Stimulated activated CD8-positive, alpha-beta memory T cell treated with anti-CD3 and anti-CD28 coated beads, Interleukin-15, amount 100 ng/mL, for 48 hours (primary cell): ENCODE measurements around the gene CLDN10.

ENCODE experiments used
- DNase-seq, 2 donors: peaks; one replicate each; pipeline ENCODE4 v3.0.0-alpha.2; 2020; ENCODE audit warnings: low read depth in 2 of 2

CLDN10 gene

DNA sequence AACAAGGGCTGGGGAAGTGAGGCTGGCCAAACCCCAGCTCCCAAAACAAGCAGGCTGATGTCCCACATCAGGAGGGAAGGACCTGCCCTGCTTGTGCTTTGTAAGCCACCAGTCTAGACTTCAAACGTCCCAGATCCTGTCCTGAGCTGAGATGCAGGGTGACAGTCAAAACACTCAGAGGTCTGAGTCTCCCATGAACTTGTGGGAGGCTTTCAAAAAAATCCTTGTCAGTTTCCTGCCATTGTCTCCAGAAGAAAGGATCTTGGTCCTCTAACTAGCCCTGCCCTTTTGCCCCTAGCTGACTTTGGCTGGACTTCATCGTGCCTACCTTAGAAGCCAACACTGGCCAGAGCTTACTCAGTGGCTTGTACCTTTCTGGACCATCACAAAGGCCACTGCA is 48.7 kb downstream of the CLDN10 start:
- no peak for DNase-seq

DNA sequence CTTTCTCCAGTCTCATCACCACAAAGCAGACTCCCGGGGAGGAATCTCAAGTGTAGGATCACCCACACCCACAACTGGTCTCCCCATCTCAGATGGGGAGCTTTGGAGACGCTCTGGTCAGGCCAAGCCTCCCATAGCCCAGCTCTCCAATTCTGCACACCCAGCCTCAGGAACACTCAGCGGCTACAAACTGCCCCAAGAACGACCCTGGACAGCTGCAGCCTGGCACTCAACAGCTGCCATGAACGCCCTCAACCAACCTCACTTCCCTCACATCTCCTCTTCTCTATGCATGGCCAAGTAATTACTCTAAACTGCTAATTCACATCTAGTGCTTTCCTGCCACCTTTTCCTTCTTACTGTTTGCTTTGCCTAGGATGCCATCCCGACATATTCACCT is 49.4 kb downstream of the CLDN10 start:
- no peak for DNase-seq

DNA sequence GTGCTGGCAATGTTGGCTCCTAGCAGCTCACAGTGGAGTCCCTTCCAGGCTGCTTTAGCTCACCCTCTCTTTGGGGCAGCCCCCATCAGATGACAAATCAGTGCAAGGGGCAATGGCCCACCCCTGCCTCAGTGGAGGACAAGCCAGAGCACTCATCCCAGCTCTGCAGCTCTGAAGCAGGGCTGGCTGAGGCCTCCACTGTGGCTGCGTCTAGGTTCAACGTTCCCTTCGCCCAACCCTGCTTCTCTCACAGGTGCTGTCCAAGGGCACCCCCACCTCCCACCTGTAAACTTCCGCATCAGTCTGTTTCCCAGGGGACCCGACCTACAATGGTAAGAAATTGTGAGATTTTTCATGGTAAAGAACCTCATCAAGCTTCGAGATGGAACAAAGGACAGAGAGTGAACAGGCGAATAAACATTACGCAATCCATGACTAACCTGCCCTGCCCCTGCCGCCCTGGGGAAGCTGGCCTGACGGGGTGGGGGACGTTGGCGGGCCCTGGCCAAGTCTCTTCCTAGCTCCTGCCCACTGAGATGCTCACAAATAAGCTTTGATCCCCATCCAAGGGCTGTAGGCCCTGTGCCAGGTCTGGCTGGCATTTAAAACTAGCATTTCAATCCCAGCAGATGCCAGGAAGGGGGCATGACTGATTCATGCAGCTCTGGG is 51.5 kb downstream of the CLDN10 start:
- DNase-seq = no peak

GRCh38 chr13:95604556-95604915 is 52.0 kb downstream of the CLDN10 start:
- DNase-seq = no peak

GRCh38 chr13:95605448-95606125 is 53.1 kb downstream of the CLDN10 start:
- no peak for DNase-seq

GRCh38 chr13:95607366-95607765 is 54.8 kb downstream of the CLDN10 start:
- no peak for DNase-seq

GRCh38 chr13:95608640-95609323 is 56.3 kb downstream of the CLDN10 start:
- DNase-seq = no peak

DNA sequence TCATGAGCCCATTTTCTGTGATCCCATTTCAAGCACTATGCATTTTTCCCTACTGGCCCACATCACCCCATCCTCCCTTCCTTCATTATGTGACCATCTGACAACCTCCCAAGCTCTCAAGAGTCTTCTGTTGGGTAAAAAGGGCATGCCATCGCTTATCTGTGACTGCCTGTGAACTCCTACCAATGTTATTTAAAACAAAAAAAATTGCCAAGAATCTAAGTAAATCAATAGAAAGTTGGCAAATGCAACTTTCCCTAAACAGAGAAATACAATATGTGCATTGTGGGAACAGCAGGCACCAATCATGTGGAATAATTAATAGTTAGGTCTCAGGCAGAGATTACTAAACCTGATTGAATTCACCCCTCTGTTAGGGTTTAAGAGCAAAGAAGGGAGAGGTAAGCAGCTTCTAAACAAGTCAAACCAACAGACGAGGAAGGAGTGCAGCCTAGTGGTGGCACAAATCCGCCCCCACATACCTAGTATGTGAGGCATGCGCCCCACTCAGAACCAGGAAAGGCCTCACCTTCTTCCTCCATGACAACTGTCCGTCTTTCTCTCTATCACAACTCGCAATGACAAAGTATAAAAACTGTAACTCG is 62.2 kb downstream of the CLDN10 start:
- no peak for DNase-seq

DNA sequence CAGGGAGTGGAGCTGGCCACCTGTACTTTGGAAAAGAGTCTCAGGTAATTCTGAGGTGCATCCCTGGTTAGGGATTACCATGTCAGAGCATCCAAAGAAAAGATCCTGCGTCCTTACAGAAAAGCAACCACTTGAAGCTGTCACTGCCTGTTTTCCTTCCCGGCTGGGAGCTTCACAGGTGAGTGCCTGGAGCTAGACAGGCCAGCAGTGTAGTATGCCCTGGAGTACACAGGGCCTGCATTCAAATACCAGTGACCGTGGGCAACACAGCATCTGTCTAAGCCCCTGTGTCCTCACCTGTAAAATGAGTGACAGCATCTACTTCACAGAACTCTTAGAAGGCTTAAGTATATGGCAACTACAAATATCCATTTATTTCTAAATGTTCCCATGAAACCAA is 63.0 kb downstream of the CLDN10 start:
- no peak for DNase-seq

DNA sequence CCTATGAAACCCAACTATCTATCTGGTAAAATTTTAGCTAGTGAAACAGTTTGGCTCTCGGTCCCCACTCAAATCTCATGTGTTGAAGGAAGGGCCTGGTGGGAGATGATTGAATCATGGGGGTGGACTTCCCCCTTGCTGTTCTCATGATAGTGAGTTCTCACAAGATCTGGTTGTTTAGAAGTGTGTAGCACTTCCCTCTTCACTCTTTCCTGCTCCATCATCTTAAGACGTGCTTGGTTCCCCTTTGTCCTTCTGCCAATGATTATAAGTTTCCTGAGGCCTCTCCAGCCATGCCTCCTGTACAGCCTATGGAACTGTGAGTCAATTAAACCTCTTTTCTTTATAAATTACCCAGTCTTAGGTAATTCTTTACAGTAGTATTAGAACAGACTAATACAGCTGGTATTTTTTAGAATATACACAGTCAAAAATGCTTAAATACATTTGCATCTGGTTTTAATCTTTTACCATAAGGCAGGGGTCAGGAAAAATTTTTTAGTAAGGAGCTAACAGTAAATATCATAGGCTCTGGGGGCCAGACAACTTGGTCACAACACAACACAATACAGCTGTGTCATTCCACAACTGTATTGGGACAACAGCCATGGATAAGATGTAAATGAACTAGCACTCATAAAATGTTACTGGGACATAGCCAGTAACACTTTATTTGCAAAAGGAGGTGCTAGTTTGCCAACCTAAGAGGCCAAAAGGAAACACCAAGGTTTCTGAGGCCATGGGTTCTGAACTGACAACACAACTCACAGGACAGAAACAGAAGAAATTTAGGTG is 67.7 kb downstream of the CLDN10 start:
- DNase-seq = no peak

- DNase-seq = no peak
Measured at GRCh38 chr13:95620825-95621498, 68.4 kb downstream of the CLDN10 start.

GRCh38 chr13:95623141-95623540 is 70.6 kb downstream of the CLDN10 start:
- no peak for DNase-seq

DNA sequence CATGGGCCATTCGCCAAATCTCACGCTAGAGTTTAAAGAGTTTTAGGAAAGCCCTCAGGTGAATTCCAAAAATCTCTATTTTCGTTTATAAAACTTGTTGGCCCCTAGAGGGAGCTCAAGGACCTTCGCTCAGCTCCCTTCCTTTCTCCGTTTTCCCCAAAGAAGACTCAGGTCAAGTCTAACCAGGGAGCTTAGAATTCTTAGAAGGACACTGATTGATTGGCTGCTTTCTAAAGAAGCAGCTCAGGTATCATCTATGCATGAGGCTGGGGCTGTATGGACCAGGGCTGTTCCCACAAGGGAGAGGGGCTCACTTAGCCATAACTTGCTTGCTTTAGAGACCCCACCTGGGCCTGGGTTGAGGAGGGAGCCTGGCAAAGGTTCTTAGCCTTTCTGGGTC is 71.5 kb downstream of the CLDN10 start:
- DNase-seq = no peak

DNA sequence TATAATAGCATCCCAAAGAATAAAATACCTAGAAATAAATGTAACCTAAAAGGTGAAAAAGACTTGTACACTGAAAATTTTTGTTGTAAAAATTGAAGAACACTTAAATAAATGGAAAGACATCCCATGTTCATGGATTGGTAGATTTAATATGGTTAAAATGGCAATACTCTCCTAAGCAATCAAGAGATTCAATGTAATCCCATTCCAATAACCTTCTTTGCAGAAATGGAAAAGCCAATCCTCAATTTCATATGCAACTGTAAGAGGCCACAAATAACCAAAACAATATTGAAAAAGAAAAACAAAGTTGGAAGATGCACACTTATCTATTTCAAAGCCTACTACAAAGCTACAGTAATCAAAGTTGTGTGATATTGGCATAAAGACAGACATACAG is 74.2 kb downstream of the CLDN10 start:
- DNase-seq = no peak

- DNase-seq = no peak
Measured at GRCh38 chr13:95627590-95627989, 75.1 kb downstream of the CLDN10 start.

- DNase-seq = no peak
Measured at GRCh38 chr13:95628488-95628887, 76.0 kb downstream of the CLDN10 start.

GRCh38 chr13:95629071-95629470 is 76.6 kb downstream of the CLDN10 start:
- no peak for DNase-seq
